Purkinje cell (primary cell): Measurements from ENCODE around the gene ZNRF2. TPM values are rescaled to one million over a fixed set of nuclear protein-coding genes. Genes with fewer than 3 reads are reported as not detected.

ENCODE experiments used
- polyA plus RNA-seq: library from polyadenylated mRNA; unstranded; fragments of >200 nt; fragmentation: Nextera tagmentation; gene quantifications from 2 replicates; pipeline ENCODE4 v1.2.1, GENCODE V29; 2014

Gene ZNRF2
- 3.2 and 5.8 TPM in 2 replicates for polyA plus RNA-seq

DNA sequence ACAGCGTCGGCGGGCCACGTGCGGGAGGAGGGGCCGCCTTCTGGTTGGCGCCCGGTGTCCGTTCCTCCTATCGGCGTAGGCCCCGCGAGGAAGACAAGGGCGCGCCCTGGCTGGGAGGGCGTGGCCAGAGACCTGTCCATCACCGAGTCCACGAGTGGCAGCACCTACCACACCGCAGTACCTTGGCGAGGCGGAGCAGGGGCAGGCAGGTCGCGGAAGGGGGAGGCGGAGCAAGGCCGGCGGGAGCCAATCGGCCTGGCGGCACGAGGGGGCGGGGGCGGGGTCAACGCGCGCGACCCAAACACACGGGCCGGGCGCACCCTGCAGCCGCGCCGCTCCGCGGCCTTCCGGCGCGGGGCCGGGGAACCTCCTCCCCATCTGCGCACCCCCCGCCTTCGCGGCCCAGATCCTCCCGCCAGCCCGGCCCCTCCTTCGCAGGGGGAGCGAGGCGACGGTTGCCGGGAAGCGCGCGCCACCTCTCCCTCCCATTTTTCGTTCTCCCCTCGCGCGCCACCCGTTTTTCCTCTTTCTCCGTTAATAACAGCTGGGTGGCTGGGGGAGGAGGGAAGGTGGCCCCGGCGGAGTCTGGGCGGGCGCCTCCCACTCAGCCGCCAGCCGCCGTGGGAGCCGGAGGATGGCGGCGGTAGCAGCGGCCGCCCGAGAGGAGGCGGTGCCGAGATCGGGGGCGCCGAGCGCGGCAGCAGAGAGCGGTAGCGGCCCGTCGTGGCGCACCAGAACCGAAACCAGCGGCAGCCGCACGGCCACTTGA, at the start of gene ZNRF2:
TSS of gene ZNRF2 (plus strand) at position 300 of the 769 bp plus-strand sequence. CDS start 761 bp downstream, outside the sequence.

Other genes with a start within 250 kb of the ZNRF2 start
- gene MTURN, start 149.6 kb upstream of the ZNRF2 start, polyA plus RNA-seq = 13.1 and 24.7 TPM in 2 replicates
- gene NOD1, start 194.2 kb downstream of the ZNRF2 start, polyA plus RNA-seq = 0.30 TPM in 1 of 2 replicates, not detected in the other
- 47.5 and 75.9 TPM in 2 replicates for gene GGCT, start 220.2 kb downstream of the ZNRF2 start, polyA plus RNA-seq